ENCODE data around the gene RNU6-7. TPM values are rescaled to one million over a fixed set of nuclear protein-coding genes. Genes with fewer than 3 reads are reported as not detected.

The RNU6-7 gene
- total RNA-seq, 5 donors from 2014 or later (not counting 1 experiment from before 2014, with no cell fraction given), result not detected

DNA sequence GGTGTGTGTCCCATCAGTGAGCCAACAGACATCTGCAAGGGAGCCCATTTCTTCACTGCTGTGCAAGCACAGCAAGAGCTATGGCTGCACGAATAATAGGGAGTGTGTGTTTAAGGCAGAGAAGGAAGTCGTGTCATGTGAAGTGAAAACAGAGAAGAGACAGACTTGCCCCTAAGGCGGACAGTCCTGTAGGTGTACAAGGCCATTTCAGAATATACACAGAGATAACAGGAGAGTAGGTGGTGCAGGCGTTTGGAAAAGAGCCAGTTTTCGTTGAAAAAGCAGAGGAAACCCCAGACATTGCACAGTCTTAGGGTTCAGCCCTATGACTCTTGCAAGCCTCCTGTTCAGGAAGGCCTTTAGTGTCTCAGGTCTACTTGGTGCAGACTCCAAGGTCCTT, 47.5 kb downstream of the RNU6-7 start:
- POLR2A ChIA-PET, result no interaction called here

DNA sequence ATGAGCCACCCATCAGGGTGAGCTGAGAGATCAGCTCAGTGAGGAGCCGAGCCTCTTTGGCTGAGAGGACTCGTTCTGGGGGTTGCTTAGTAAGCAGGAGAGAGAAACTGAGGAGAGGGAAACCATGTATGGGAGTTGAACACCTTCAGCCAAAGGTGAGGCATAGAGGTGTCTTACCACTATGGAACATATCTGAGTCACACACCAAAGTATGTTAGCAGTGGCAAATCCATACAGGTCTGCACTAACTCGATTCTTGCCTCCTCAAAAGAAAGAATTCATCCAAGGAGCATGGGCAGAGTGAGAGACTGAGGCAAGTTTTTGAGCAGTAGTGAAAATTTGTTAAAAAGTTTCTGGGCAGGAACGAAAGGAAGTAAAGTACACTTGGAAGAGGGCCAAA, 47.9 kb downstream of the RNU6-7 start:
- Histone ChIP-seq H3K4me1 (ENCODE audit: control insufficient read depth in 1 of 2, extremely low read depth in 1 of 2, insufficient read depth in 2 of 2, low read length in 2 of 2) (no peaks in the 10 kb centered on the region), H3K4me3 (ENCODE audit: control insufficient read depth in 1 of 2, extremely low read depth in 1 of 2, low read length in 1 of 2) (no peak overlapping the region), H3K36me3 (ENCODE audit: control insufficient read depth in 2 of 2, extremely low read depth in 1 of 2, insufficient read depth in 1 of 2, low read length in 1 of 2) (no peaks in the 10 kb centered on the region), H3K9me3 (no peaks in the 10 kb centered on the region), H3K27me3 (replicated peaks in 1 of 2; ENCODE audit: control insufficient read depth in 2 of 2, extremely low read depth in 1 of 2, insufficient read depth in 2 of 2, low read length in 1 of 2) (no peaks in the 10 kb centered on the region), H3K27ac (ENCODE audit: low read length) (no peak overlapping the region)
- H3K9me3 Mint-ChIP-seq, result no peaks in the 10 kb centered on the region
- ATAC-seq (replicated peaks in 1 of 4) (no peak), DNase-seq (no peak)
- no peaks in the 10 kb centered on the region for H3K36me3 Mint-ChIP-seq
- H3K4me1 Mint-ChIP-seq, result no peaks in the 10 kb centered on the region
- ChIA-PET CTCF (interaction anchor here (0.6 to 6.3 kb wide), 4 partner anchors 9 to 179 kb away, joined by 3 to 69 read pairs (median 4); no protein-coding TSS in a partner anchor), POLR2A (no interaction called here)
- no peak overlapping the region for H3K27ac Mint-ChIP-seq
- H3K27me3 Mint-ChIP-seq, result no peaks in the 10 kb centered on the region
- WGBS (ENCODE audit: insufficient coverage), result 59% methylated on average over 2 of the region's 4 CpGs
- H3K4me3 Mint-ChIP-seq, result no peak overlapping the region

More for the DNA sequence above, 47.5 kb downstream of the RNU6-7 start:
- no peaks in the 10 kb centered on the region for H3K36me3 ChIP-seq (ENCODE audit: control insufficient read depth in 2 of 2, extremely low read depth in 1 of 2, insufficient read depth in 1 of 2, low read length in 1 of 2)
- no peak overlapping the region for H3K27ac Mint-ChIP-seq
- no peaks in the 10 kb centered on the region for H3K36me3 Mint-ChIP-seq
- DNase-seq (no peak), ATAC-seq (replicated peaks in 1 of 4) (no peak)
- H3K4me3 Mint-ChIP-seq, result no peak overlapping the region
- H3K27ac ChIP-seq (ENCODE audit: low read length), result no peak overlapping the region
- H3K4me1 Mint-ChIP-seq, result no peaks in the 10 kb centered on the region
- no peaks in the 10 kb centered on the region for H3K9me3 Mint-ChIP-seq
- H3K27me3 ChIP-seq (replicated peaks in 1 of 2; ENCODE audit: control insufficient read depth in 2 of 2, extremely low read depth in 1 of 2, insufficient read depth in 2 of 2, low read length in 1 of 2), result no peaks in the 10 kb centered on the region
- H3K4me3 ChIP-seq (ENCODE audit: control insufficient read depth in 1 of 2, extremely low read depth in 1 of 2, low read length in 1 of 2), result no peak overlapping the region
- H3K9me3 ChIP-seq, result no peaks in the 10 kb centered on the region
- H3K4me1 ChIP-seq (ENCODE audit: control insufficient read depth in 1 of 2, extremely low read depth in 1 of 2, insufficient read depth in 2 of 2, low read length in 2 of 2), result no peaks in the 10 kb centered on the region
- H3K27me3 Mint-ChIP-seq, result no peaks in the 10 kb centered on the region
- 79% methylated on average over 5 of the region's 5 CpGs for WGBS (ENCODE audit: insufficient coverage)
- CTCF ChIA-PET, result interaction anchor here in 1 of 2 donors (6.3 kb wide), 1 partner anchor 178 kb away, joined by 69 read pairs; no protein-coding TSS in a partner anchor

DNA sequence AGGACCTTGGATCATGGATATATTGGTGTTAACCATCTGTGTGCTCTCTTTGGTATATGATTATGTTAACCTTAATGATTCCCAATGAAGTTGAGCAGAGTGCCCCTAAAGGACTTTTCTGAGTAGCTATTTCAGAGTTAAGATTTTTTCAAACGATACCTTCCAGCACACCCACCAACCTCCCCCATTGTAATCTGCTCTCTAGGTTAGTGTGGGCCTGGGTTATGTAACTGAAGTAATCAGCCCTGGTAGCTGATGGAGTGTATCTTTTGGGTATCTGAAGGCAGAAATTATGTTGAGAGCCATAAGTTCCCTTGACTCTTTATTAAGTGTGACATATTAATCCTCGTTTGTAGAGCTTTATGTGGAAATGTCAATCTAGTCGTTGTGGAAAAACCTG, 48.8 kb downstream of the RNU6-7 start:
- no peaks in the 10 kb centered on the region for H3K9me3 ChIP-seq
- ChIA-PET CTCF (interaction anchor here (0.6 to 6.3 kb wide), 13 partner anchors 8 to 740 kb away, joined by 3 to 69 read pairs (median 7); partner anchors contain the start of gene ARHGAP5 (in 1 of the 2)), POLR2A (no interaction called here)
- no peak overlapping the region for H3K27ac ChIP-seq (ENCODE audit: low read length)
- H3K36me3 ChIP-seq (ENCODE audit: control insufficient read depth in 2 of 2, extremely low read depth in 1 of 2, insufficient read depth in 1 of 2, low read length in 1 of 2), result no peaks in the 10 kb centered on the region
- no peak for DNase-seq
- Mint-ChIP-seq H3K27me3 (no peaks in the 10 kb centered on the region), H3K9me3 (no peaks in the 10 kb centered on the region), H3K4me1 (no peaks in the 10 kb centered on the region), H3K4me3 (no peak overlapping the region), H3K27ac (no peak overlapping the region), H3K36me3 (no peaks in the 10 kb centered on the region)
- no peaks in the 10 kb centered on the region for H3K27me3 ChIP-seq (replicated peaks in 1 of 2; ENCODE audit: control insufficient read depth in 2 of 2, extremely low read depth in 1 of 2, insufficient read depth in 2 of 2, low read length in 1 of 2)
- no peaks in the 10 kb centered on the region for H3K4me1 ChIP-seq (ENCODE audit: control insufficient read depth in 1 of 2, extremely low read depth in 1 of 2, insufficient read depth in 2 of 2, low read length in 2 of 2)
- 67% methylated on average over 2 of the region's 3 CpGs for WGBS (ENCODE audit: insufficient coverage)
- no peak overlapping the region for H3K4me3 ChIP-seq (ENCODE audit: control insufficient read depth in 1 of 2, extremely low read depth in 1 of 2, low read length in 1 of 2)
- no peak for ATAC-seq (replicated peaks in 1 of 4)

GRCh38 chr14:32251530-32251929, 49.7 kb downstream of the RNU6-7 start:
- no peaks in the 10 kb centered on the region for H3K27me3 ChIP-seq (replicated peaks in 1 of 2; ENCODE audit: control insufficient read depth in 2 of 2, extremely low read depth in 1 of 2, insufficient read depth in 2 of 2, low read length in 1 of 2)
- WGBS (ENCODE audit: insufficient coverage), result no CpG with 5 or more reads among the region's 4 CpGs
- H3K36me3 ChIP-seq (ENCODE audit: control insufficient read depth in 2 of 2, extremely low read depth in 1 of 2, insufficient read depth in 1 of 2, low read length in 1 of 2), result no peaks in the 10 kb centered on the region
- H3K9me3 ChIP-seq, result no peaks in the 10 kb centered on the region
- Mint-ChIP-seq H3K27me3 (no peaks in the 10 kb centered on the region), H3K4me1 (no peaks in the 10 kb centered on the region), H3K36me3 (no peaks in the 10 kb centered on the region), H3K9me3 (no peaks in the 10 kb centered on the region), H3K27ac (no peak overlapping the region), H3K4me3 (no peak overlapping the region)
- no peaks in the 10 kb centered on the region for H3K4me1 ChIP-seq (ENCODE audit: control insufficient read depth in 1 of 2, extremely low read depth in 1 of 2, insufficient read depth in 2 of 2, low read length in 2 of 2)
- ChIA-PET CTCF (interaction anchor here (0.6 to 6.3 kb wide), 13 partner anchors 32 to 743 kb away, joined by 3 to 69 read pairs (median 7); partner anchors contain the start of gene ARHGAP5 (in 1 of the 2)), POLR2A (no interaction called here)
- no peak for ATAC-seq (replicated peaks in 1 of 4)
- H3K27ac ChIP-seq (ENCODE audit: low read length), result no peak overlapping the region
- DNase-seq, result no peak
- H3K4me3 ChIP-seq (ENCODE audit: control insufficient read depth in 1 of 2, extremely low read depth in 1 of 2, low read length in 1 of 2), result no peak overlapping the region

Other genes starting within 250 kb of the RNU6-7 start
- gene ARHGAP5, start 124.7 kb upstream of the RNU6-7 start, total RNA-seq, result 10 to 100 TPM; 43.1 to 69.3 (median 60.9) TPM
- not detected for gene RNU6-8, start 1.2 kb downstream of the RNU6-7 start, total RNA-seq
- 1 to 10 TPM; 1.7 to 6.6 (median 2.6) TPM for gene AKAP6, start 127.3 kb downstream of the RNU6-7 start, total RNA-seq